GM18502 (cell line): ENCODE measurements around the gene ANK3.

Experiments
- ATAC-seq: cut with Tn5 transposase; IDR thresholded peaks from one replicate; pipeline ENCODE4 v1.9.1; 2021; ENCODE audit warnings: mild to moderate bottlenecking; ENCODE audit not compliant: unreplicated experiment, poor library complexity

The ANK3 gene

GRCh38 chr10:60155099-60155877 lies 234.4 kb downstream of the ANK3 start:
- ATAC-seq = no peak

- no peak for ATAC-seq
Measured at GRCh38 chr10:60149003-60149402, 240.7 kb downstream of the ANK3 start.

- no peak for ATAC-seq
Measured at GRCh38 chr10:60148266-60148840, 241.3 kb downstream of the ANK3 start.

GRCh38 chr10:60147576-60148265 lies 242.0 kb downstream of the ANK3 start:
- no peak for ATAC-seq

- no peak for ATAC-seq
Measured at GRCh38 chr10:60147025-60147424, 242.7 kb downstream of the ANK3 start.

GRCh38 chr10:60144099-60144498 lies 245.6 kb downstream of the ANK3 start:
- no peak for ATAC-seq

GRCh38 chr10:60142736-60143135 lies 246.9 kb downstream of the ANK3 start:
- no peak for ATAC-seq

- no peak for ATAC-seq
Measured at GRCh38 chr10:60141896-60142559, 247.6 kb downstream of the ANK3 start.

- ATAC-seq = no peak
Measured at GRCh38 chr10:60140651-60141632, 248.7 kb downstream of the ANK3 start.

GRCh38 chr10:60139798-60140566 lies 249.7 kb downstream of the ANK3 start:
- ATAC-seq = no peak

- ATAC-seq = no peak
Measured at GRCh38 chr10:60139290-60139689, 250.4 kb downstream of the ANK3 start.

GRCh38 chr10:60138842-60139241 lies 250.8 kb downstream of the ANK3 start:
- no peak for ATAC-seq

- no peak for ATAC-seq
Measured at GRCh38 chr10:60138026-60138425, 251.6 kb downstream of the ANK3 start.

- no peak for ATAC-seq
Measured at GRCh38 chr10:60137292-60137992, 252.2 kb downstream of the ANK3 start.

GRCh38 chr10:60135020-60135419 lies 254.7 kb downstream of the ANK3 start:
- ATAC-seq = no peak

GRCh38 chr10:60134548-60134947 lies 255.1 kb downstream of the ANK3 start:
- no peak for ATAC-seq

GRCh38 chr10:60130130-60130579 lies 259.5 kb downstream of the ANK3 start:
- peak; percentile 39 for ATAC-seq

GRCh38 chr10:60125895-60126294 lies 263.8 kb downstream of the ANK3 start:
- ATAC-seq = no peak
